Ishikawa (cell line): Measurements from ENCODE around the gene MARVELD1.

Experiments
- CEBPB ChIP-seq: IDR thresholded peaks from 2 replicates; pipeline ENCODE4 v1.6.1; 2012
- CREB1 ChIP-seq: IDR thresholded peaks from 2 replicates; pipeline ENCODE4 v1.6.1; 2012; ENCODE audit warnings: low read depth
- EGR1 ChIP-seq: IDR thresholded peaks from 2 replicates; pipeline ENCODE4 v1.6.1; 2012
- EP300 ChIP-seq: IDR thresholded peaks from 2 replicates; pipeline ENCODE4 v1.6.1; 2012; ENCODE audit warnings: borderline replicate concordance
- FOXM1 ChIP-seq: IDR thresholded peaks from 2 replicates; pipeline ENCODE4 v1.6.1; 2012; ENCODE audit warnings: low read depth, borderline replicate concordance
- NFIC ChIP-seq: IDR thresholded peaks from 2 replicates; pipeline ENCODE4 v1.6.1; 2012
- RAD21 ChIP-seq: IDR thresholded peaks from 2 replicates; pipeline ENCODE4 v1.6.1; 2012; ENCODE audit warnings: low read depth
- REST ChIP-seq: IDR thresholded peaks from 2 replicates; pipeline ENCODE4 v1.6.1; 2012; ENCODE audit warnings: low read depth, mild to moderate bottlenecking
- TAF1 ChIP-seq: IDR thresholded peaks from 2 replicates; pipeline ENCODE4 v1.6.1; 2012; ENCODE audit warnings: low read depth, mild to moderate bottlenecking
- TCF12 ChIP-seq: IDR thresholded peaks from 2 replicates; pipeline ENCODE4 v1.6.1; 2012; ENCODE audit warnings: low read depth
- TEAD4 ChIP-seq: IDR thresholded peaks from 2 replicates; pipeline ENCODE4 v1.6.1; 2012
- YY1 ChIP-seq: IDR thresholded peaks from 2 replicates; pipeline ENCODE4 v1.6.1; 2012; ENCODE audit warnings: low read depth
- ZBTB7A ChIP-seq: IDR thresholded peaks from 2 replicates; pipeline ENCODE4 v1.6.1; 2012; ENCODE audit warnings: low read depth
- TF ChIP-seq, protein P1 (sequence below): IDR thresholded peaks from 2 replicates; pipeline ENCODE4 v1.6.1; 2012
- TF ChIP-seq, protein P2 (sequence below): IDR thresholded peaks from 2 replicates; pipeline ENCODE4 v1.6.1; 2012

The MARVELD1 gene

DNA sequence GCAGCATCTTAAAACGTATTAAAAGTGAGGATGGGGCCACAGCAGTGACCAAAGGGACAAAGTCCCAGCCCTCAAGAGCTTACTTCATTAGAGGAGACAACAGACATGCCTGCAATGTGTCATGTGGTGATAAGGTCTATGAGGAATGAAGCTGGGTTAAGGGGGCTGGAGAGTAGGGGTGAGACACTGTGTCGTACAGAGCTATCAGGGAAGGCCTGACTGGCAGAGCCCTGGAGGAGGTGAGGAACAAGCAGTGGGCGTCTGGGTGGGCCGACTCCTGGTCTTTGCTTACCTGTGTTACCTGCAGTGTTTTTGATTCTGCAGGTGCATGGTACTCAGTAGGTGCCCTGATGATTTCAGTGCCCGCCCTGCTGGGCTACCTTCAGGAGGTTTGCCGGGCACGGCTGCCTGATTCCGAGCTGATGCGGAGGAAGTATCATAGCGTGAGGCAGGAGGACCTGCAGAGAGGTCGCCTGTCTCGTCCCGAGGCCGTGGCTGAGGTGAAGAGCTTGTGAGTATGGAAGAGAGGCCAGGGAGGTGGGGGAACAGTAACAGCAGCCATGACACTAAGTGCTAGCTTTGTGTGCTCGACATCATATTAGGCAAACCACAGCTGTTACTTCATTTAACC, 31.0 kb downstream of the MARVELD1 start:
- TF ChIP-seq REST (no peak), TAF1 (no peak), CREB1 (no peak), FOXM1 (no peak), EGR1 (no peak), RAD21 (no peak), EP300 (no peak), YY1 (no peak), ZBTB7A (no peak), NFIC (no peak), TCF12 (no peak), TEAD4 (no peak), CEBPB (no peak)
- TF ChIP-seq, protein P1, sequence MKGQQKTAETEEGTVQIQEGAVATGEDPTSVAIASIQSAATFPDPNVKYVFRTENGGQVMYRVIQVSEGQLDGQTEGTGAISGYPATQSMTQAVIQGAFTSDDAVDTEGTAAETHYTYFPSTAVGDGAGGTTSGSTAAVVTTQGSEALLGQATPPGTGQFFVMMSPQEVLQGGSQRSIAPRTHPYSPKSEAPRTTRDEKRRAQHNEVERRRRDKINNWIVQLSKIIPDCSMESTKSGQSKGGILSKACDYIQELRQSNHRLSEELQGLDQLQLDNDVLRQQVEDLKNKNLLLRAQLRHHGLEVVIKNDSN: no peak
- TF ChIP-seq, protein P2, sequence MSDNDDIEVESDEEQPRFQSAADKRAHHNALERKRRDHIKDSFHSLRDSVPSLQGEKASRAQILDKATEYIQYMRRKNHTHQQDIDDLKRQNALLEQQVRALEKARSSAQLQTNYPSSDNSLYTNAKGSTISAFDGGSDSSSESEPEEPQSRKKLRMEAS: no peak

- TF ChIP-seq YY1 (no peak), TAF1 (no peak), TEAD4 (no peak), NFIC (no peak), REST (no peak), TCF12 (no peak), CEBPB (no peak), EP300 (no peak), CREB1 (no peak), RAD21 (no peak), FOXM1 (no peak), ZBTB7A (no peak), EGR1 (no peak)
- TF ChIP-seq, protein P2: no peak
- TF ChIP-seq, protein P1: no peak
Measured at GRCh38 chr10:97747573-97747972, 34.0 kb downstream of the MARVELD1 start.

DNA sequence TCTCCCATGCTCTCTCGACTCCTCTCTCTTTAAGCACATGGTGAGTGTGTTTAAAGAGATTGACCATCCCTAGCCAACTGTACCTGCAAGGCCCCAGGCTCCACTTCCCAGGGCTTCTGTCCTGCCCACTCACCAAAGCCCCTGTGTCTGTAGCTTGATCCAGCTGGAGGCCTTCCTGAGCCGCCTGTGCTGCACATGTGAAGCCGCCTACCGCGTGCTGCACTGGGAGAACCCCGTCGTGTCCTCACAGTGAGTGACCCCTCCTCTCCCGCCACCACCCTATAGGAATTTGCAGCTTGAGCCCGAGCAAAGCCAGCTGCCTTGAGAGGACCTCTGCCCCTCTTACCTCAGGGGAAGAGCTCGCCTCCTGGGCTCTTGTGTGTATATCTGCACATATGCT, 34.6 kb downstream of the MARVELD1 start:
- TF ChIP-seq NFIC (no peak), YY1 (no peak), ZBTB7A (no peak), TEAD4 (no peak), CREB1 (no peak), TAF1 (no peak), EGR1 (no peak), RAD21 (no peak), CEBPB (no peak), TCF12 (no peak), EP300 (no peak), REST (no peak), FOXM1 (no peak)
- TF ChIP-seq, protein P1: no peak
- TF ChIP-seq, protein P2: no peak
